ENCODE data around the gene OSGIN1.

The OSGIN1 gene

GRCh38 chr16:84003038-84003437 lies 50.0 kb downstream of the OSGIN1 start:
- DNase-seq (ENCODE audit: low read depth): no peak

GRCh38 chr16:84004442-84004841 lies 51.4 kb downstream of the OSGIN1 start:
- no peak for DNase-seq (ENCODE audit: low read depth)

GRCh38 chr16:84005391-84005790 lies 52.4 kb downstream of the OSGIN1 start:
- DNase-seq (ENCODE audit: low read depth): no peak

- DNase-seq (ENCODE audit: low read depth): no peak
These were observed 54.5 kb downstream of the OSGIN1 start for GRCh38 chr16:84007520-84007919.

- no peak for DNase-seq (ENCODE audit: low read depth)
These were observed 54.9 kb downstream of the OSGIN1 start for GRCh38 chr16:84007965-84008364.

GRCh38 chr16:84009282-84009681 lies 56.2 kb downstream of the OSGIN1 start:
- DNase-seq (ENCODE audit: low read depth): no peak

- peak; percentile 14 for DNase-seq (ENCODE audit: low read depth)
These were observed 60.9 kb downstream of the OSGIN1 start for GRCh38 chr16:84013787-84014569.

- DNase-seq (ENCODE audit: low read depth): no peak
These were observed 61.7 kb downstream of the OSGIN1 start for GRCh38 chr16:84014570-84015327.

GRCh38 chr16:84015399-84015798 lies 62.4 kb downstream of the OSGIN1 start:
- no peak for DNase-seq (ENCODE audit: low read depth)
